ENCODE measurements around the gene STAT3.
"Not testable (repeated sequence)": the region's sequence is repeated elsewhere in the genome, so short reads cannot be mapped to it uniquely, and the experiment has no call there.

The STAT3 gene

DNA sequence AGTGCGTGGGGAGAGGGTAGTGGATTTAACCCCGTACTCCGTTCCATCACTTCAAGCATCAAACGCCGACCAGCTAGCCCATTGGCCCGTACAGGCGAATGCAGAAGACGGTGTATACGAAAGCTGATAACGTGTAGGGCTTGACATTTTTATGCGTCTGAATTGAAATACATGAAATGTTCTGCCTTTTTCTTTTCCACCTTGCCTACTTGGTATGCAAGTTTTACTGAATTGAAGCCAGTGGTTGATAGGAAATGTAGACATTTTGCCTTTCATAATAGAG, 834 bp upstream of the STAT3 start:
- no peak for DNase-seq (ENCODE audit: low read depth)
- peak overlapping the region; percentile 40 for H3K4me3 ChIP-seq (ENCODE audit: low read depth, low read length)

DNA sequence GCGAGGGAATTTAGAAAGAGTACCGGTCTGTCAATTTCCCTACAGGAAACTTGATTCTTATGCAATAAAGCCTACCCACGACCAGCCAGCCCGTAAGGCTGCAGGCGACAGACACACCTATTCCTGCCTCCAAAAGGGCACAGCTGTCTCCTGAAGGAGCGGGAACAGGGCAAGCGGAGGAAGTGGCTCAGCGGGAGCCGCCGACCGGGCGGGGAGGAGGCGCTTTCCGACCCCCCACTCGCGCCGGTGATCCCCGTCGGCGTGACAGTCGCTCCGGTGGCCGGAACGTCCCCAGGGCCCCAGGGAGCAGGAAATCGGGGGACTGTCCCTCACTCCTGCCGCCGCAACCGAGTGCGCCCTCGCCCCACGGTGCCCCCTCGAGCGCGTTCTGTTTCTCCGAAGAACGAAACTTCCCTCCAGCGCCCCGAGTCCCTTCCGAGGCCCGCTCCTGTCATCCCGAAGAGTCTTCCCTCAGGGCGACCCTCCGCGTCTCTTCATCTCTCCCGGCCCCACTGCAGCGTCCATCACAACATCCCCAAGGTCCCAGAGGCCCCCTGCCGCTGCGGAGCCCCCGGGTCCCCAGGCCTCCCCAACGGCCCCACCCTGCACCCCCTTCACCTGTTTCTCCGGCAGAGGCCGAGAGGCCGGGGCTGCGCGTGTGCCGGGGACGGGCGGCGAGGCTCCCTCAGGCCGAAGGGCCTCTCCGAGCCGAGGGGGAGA, 421 bp downstream of the STAT3 start:
- H3K4me3 ChIP-seq (ENCODE audit: low read depth, low read length) = peak overlapping the region; percentile 95
- DNase-seq (ENCODE audit: low read depth) = no peak

DNA sequence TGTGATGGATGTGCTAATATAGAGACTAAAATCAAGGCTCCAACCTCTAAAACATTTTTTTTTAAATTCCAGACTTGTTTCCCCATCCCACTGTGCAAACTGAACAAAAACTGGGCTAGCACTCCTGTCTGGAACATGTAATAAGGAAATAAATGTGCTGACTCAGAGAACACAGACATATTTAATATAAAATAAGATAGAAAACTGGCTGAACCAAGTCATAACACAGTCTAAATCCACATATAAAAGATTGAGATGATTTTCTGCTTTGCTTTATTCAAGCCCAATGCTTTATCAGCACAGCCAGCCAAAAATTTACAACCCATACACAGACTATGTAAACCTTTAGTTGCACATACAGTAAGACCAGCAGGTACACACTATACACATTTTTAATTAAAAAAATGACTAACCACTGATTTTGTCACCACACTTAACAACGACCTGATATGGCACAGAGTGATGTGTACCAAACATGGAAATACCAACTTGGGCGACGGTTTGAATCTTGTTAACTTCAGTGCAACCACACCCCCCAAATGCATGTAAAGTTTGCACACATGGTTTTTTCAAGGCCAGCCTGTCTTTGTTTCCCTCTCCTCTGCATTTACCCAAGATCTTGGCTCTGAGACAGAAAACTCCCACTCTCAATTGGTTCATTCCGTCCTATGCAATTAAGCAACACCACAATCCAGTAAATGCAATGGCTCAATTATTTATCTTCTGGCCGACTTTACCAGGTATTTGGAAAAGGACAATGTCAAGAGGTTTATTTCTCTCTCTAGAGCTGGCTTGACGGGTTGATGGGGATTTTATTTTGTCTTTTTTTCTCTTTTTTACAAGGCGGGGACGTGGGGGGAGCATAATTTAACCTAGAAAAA, 1.2 kb downstream of the STAT3 start:
- DNase-seq (ENCODE audit: low read depth) = no peak
- H3K4me3 ChIP-seq (ENCODE audit: low read depth, low read length) = peak overlapping the region; percentile 95

DNA sequence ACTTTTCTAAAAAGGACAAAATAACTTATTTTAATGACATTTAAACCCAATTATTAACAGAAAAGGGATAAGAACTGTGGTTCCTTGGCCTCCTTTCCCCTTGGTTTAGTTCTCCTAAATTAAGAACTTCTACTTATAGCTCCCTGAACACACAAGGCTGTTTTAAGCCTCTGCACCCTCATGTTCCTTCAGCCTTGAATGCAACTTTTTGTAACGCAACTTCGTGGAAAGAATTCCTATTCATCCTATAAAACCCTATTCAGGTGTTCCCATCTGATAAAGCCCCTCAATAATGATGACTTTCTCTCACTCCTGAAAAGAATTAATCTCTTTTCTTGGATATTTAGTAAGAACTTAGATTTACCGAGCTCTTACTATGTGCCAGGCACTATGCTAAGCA, 6.3 kb downstream of the STAT3 start:
- no peak overlapping the region for H3K4me3 ChIP-seq (ENCODE audit: low read depth, low read length)
- DNase-seq (ENCODE audit: low read depth) = no peak

DNA sequence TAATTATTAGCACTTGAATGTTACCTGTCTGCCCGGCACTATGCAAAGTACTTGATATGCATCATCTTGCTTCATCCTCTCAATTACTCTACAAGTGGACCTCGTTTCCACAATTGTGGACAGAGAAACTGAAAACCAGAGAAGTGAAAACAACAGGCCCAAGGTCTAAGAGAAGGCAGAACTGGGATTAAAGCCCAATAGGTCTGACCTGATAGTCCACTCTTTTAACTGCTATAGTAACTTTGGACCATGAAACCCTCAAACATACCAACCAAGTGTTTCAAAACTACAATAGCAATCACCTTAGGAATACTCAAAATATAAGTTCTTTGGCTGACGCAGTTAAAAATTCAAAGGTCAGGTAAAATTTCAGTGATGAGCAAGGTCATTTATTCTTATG, 7.3 kb downstream of the STAT3 start:
- DNase-seq (ENCODE audit: low read depth) = no peak
- H3K4me3 ChIP-seq (ENCODE audit: low read depth, low read length) = no peak overlapping the region

DNA sequence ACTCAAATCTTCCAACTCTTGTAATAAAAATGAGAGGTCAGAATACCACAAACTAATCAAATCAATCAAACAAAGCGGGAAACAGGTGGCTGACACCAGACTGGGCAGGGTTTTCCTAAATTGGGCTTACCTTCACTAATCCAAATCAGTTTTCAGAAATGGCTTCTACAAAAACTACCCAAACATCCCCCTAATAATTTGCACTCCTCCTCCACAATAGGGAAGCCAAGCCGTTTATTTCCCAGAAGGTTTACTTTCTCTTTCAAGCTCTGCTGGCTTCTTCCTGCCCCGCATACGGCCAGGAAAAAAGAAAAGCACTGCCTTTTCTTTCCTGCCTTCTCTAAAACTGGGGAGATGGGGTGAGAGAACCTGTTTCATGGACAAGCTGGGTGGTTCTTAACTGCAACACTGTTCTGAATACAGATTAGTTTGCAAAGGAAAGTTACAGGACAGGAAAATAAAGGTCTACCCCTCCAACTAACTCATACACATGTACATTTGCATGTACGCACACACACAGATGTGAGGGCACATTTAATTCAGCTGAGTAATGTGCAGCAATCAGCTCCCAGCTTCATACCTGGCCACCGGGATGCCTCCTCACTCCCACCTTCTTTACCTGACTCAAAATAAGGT, 9.2 kb downstream of the STAT3 start:
- DNase-seq (ENCODE audit: low read depth) = no peak
- H3K4me3 ChIP-seq (ENCODE audit: low read depth, low read length) = peak overlapping the region; percentile 19

DNA sequence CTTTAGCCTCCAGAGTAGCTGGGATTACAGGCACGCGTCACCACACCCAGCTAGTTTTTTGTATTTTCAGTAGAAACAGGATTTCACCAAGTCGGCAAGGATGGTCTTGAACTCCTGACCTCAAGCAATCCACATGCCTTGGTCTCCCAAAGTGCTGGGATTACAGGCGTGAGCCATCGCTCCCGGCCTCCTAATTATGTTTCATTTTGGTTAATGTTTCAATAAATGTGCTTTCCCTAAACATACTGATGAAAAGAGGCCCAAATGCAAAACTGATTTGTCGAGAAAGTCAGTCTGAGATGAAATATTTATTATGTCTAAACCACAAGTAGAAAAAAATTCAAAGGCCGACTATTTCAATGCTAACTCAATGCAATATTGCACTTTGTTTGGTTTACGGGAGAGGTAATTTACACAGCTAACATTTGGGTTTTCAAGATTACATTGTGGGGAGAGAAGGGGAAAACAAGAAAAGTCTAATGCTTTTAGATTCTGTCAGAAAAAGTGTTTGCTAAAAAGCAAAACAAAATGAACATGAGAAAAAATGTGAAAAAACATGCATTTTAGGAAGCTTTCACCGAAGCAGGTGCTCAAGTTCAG, 9.8 kb downstream of the STAT3 start:
- no peak overlapping the region for H3K4me3 ChIP-seq (ENCODE audit: low read depth, low read length)
- no peak for DNase-seq (ENCODE audit: low read depth)

DNA sequence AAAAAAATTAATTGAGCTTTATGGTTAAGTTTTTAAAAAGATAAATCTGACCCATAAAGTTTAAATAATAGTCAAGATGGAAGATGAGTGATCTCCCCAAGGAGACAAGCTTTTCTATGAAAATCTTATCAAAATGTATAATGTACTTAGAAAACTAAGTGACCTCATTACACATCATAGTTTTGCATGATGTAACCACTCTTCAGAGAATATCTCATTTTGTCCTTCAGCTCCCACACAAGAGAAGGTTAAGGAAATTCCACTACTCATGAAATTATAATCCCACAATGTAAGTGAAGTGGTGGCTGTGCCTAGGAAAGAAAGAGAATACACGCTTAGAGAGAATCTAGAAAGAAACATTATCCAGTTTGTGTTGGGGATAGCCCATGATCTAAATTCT, 14.3 kb downstream of the STAT3 start:
- DNase-seq (ENCODE audit: low read depth) = no peak

DNA sequence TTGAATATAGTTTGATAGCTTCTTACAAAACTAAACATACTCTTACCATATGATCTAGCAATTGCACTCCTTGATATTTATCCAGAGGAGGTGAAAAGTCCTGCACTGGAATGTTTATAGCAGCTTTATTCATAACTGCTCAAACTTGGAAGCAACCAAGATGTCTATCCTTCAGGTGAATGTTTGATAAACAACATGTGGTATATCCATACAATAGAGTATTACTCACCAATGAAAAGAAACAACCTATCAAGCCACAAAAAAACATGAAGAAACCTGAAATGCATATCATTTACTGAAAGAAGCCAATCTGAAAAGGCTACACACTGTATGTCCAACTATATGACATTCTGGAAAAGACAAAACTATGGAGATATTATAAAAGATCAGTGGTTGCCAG, 16.1 kb downstream of the STAT3 start:
- no peak for DNase-seq (ENCODE audit: low read depth)
- H3K4me3 ChIP-seq (ENCODE audit: low read depth, low read length) = no peak overlapping the region

More for the DNA sequence above, 14.3 kb downstream of the STAT3 start:
- H3K4me3 ChIP-seq (ENCODE audit: low read depth, low read length) = no peak overlapping the region

DNA sequence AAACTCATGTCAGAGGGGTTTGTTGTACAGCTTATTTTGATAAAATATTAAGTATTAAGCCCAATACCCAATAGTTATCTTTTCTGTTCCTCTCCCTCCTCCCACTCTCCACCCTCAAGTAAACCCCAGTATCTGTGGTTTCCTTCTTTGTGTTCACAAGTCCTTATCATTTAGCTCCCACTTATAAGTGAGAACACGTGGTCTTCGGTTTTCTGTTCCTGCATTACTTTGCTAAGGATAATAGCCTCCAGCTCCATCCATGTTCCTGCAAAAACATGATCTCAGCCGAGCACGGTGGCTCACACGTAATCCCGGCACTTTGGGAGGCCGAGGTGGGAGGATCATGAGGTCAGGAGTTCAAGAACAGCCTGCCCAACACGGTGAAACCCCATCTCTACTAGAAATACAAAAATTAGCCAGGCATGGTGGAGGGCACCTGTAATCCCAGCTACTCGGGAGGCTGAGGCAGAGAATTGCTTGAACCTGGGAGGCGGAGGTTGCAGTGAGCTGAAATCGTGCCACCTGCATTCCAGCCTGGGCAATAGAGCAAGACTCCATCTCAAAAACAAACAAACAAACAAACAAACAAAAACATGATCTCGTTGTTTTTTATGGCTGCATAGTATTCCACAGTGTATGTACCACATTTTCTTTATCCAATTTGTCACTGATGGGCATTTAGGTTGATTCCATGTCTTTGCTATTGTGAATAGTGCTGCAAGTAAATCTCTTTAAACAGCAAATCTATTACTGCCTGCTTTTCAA, 19.3 kb downstream of the STAT3 start:
- not testable (repeated sequence) for H3K4me3 ChIP-seq (ENCODE audit: low read depth, low read length); DNase-seq (ENCODE audit: low read depth)

DNA sequence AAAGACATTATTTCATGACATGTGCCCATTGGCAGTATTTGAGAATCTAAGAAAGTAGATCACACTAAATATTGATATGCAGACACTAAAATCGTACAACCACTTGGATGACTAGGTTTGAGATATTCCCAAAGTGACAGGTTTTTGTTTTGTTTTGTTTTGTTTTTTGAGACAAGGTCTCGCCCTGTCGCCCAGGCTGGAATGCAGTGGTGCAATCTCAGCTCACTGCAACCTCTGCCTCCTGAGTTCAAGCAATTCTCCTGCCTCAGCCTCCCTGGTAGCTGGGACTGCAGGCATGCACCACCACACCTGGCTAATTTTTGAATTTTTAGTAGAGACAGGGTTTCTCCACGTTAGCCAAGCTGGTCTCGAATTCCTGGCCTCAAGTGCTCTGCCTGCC, 19.9 kb downstream of the STAT3 start:
- not testable (repeated sequence) for H3K4me3 ChIP-seq (ENCODE audit: low read depth, low read length); DNase-seq (ENCODE audit: low read depth)

DNA sequence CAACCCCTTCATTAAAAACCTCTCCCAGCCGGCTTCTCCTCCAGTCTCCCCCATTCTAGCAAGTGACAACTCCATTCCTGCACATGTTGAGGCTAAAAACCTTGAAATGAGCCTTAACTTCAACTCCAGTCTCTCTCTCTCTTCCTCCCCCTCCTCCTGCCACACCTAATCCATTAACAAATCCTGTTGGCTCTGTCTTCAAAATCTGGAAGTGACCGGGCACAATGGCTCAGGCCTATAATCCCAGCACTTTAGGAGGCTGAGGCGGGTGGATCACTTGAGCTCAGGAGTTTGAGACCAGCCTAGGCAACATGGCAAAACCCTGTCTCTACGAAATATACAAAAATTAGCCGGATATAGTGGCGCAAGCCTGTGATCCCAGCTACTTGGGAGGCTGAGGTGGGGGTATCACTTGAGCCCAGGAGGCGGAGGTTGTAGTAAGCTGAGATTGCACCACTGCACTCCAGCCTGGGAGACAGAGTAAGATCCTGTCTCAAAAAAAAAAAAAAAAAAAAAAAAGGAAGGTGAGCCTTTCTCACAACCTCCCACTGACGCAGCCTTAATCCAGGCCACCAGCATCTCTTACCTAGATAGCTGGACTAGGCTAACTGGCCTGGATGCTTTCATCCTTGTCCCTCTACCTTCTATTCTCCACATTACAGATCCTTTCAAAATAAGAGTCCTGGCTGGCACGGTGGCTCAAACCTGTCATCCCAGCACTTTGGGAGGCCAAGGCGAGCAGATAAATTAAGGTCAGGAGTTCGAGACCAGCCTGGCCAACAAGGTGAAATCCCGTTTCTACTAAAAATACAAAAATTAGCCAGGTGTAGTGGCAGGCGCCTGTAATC, 21.8 kb downstream of the STAT3 start:
- not testable (repeated sequence) for DNase-seq (ENCODE audit: low read depth); H3K4me3 ChIP-seq (ENCODE audit: low read depth, low read length)

DNA sequence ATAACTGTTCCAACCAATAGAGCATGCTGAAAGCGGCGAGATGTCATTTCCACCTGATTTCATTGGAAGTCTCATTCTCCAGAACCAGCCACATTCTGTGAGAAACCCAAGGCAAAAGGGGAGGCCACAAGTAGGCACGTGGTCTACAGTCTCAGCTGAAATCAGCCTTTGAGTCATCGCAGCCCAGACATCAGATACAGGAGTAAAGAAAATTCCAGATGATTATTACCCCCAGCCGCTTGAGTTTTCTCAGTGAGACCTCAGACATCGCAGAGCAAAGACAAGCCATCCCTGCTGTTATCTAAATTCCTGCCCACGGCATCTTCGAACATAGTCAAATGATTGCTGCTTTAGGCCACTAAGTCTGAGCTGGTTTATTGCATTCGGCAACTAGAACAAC, 23.1 kb downstream of the STAT3 start:
- no peak for DNase-seq (ENCODE audit: low read depth)
- H3K4me3 ChIP-seq (ENCODE audit: low read depth, low read length) = no peak overlapping the region

DNA sequence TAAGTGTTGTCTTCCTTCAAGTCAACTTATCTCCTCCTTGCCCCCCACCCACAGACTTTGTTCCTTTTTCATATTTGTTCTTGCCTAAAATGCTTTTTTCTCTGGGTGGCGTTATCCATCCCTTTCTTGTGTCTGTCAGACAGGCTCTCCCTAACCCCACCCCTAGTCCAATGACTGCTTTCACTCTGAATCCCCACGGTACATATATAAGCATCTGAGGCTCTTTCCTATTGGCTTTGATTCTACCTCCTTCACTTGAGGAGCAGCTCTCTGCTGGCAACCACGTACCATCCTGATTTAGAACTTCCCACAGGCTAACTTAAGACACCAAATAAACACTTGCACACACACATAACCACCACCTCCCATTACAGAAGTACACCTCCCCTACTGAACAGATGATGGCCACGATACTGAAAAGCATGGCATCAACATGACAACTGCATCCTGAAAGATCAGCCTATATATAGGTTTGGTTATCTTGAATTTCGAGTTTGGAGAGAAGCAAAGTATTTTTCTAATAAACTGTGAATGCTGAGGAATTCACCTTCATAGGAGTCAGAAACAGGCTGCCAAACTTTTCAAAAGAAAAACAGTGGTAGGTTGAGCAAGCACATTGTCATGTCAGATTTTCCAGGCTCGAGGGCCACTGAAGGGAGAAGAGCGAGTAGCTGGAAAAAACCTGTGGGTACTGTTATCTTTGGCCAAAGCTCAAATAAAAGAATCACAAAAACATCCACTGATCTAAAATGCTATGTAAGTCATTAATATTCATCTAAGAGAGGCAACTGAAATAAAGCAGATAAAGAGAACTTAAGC, 24.3 kb downstream of the STAT3 start:
- H3K4me3 ChIP-seq (ENCODE audit: low read depth, low read length) = no peak overlapping the region
- no peak for DNase-seq (ENCODE audit: low read depth)

DNA sequence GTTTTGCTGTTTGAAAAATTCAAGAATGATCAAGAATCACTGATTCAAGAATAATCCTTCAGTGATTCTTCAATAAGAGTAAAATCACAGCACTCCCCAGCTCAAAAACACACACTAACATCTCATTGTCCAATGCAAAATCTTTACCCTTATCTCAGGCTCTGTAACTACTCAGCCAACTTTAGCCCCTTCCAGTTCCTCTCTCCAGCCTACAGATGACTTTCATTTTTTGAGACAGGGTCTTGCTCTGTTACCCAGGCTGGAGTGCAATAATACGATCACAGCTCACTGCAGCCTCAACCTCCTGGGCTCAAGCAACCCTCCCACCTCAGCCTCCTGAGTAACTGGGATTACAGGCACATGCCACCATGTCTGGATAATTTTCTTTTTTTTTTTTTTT, 25.0 kb downstream of the STAT3 start:
- H3K4me3 ChIP-seq (ENCODE audit: low read depth, low read length) = no peak overlapping the region
- DNase-seq (ENCODE audit: low read depth) = no peak

DNA sequence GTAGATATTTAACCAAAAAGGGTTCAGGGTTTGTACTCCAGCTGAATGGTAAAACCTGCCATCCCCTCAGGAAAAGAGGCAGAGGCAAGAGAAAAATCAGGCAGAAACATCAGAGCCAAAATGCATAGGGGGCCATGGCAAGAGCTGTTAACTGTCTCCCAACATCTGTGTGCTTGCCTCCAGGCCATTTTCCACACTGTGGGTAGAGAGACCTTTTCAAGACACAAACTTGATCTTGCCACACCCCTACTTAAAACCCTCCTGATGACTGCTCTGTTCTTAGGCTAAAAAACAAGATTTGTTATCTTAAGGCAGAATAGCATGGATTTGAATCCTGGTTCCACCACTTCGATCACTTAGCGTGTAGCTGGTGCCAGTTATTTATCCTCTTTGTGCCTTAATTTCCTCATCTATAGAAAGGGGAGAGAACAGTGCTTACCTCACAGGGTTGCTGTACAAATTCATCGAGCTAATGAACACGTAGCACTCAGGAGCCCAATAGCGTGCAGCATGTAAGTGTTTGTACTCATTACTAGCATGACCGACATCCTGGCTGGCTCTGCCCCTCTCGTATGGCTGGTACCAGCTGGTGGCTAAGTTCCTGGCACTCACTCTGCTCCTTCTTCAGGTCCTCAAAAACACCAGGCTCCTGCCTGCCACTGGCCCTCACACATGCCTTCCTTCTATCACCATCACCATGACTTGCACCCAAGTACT, 25.8 kb downstream of the STAT3 start:
- no peak overlapping the region for H3K4me3 ChIP-seq (ENCODE audit: low read depth, low read length)
- DNase-seq (ENCODE audit: low read depth) = no peak

DNA sequence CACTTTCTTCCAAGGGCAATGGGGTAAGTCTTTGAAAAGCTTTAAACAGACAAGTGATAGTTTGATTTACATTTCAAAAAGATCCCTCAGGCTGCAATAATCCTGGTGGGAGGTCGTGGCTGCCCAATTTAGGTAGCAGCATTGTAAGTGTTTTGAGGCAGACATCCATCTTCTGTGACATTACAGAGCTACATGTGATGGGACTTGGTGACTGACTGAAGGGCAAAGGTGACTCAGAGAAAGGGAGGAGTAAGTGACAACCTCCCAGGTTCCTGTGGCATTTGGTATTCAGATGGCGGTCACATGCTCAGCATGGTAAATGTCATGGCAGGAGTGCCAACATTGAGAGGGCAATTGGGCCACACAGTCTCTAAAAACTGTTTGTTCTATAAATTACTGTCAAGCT, 26.5 kb downstream of the STAT3 start:
- no peak overlapping the region for H3K4me3 ChIP-seq (ENCODE audit: low read depth, low read length)
- DNase-seq (ENCODE audit: low read depth) = no peak

Data from skeletal muscle cell (primary cell).